Posterior vena cava (tissue), 2 donors: Measurements from ENCODE around the gene ZNF189. TPM values are rescaled to one million over a fixed set of nuclear protein-coding genes. Genes with fewer than 3 reads are reported as not detected.
A peak's percentile ranks its signal among the peaks of the same experiment; 100 is the strongest.
"Not testable (repeated sequence)": the region's sequence is repeated elsewhere in the genome, so short reads cannot be mapped to it uniquely, and the experiment has no call there.

ENCODE experiments used
- DNase-seq: peaks from one replicate; pipeline ENCODE4 v3.0.0-alpha.2; 2020; ENCODE audit warnings: low spot score
- intact Hi-C, 2 donors: fragments of 100-400 bp; cut with DNase I; formaldehyde crosslinking; loops; one replicate each; pipeline versions ENCODE4 v1.14.1 to v1.14.2; 2022 to 2023
- total RNA-seq, 2 donors: library from RNA; stranded (reverse); fragmentation: NEBNext Ultra II Directional; extraction: Animal tissue kit (Norgen Biotek cat#: 25700); gene quantifications; one replicate each; pipeline ENCODE4 v1.2.1, GENCODE V29; 2021
- donor health status: DM: yes; HTN: yes; CAD: no.
- donor health status: DM: yes; HTN: yes; CAD: no.

Gene ZNF189
- total RNA-seq, 2 donors from 2014 or later: 17.8 to 18.7 TPM

DNA sequence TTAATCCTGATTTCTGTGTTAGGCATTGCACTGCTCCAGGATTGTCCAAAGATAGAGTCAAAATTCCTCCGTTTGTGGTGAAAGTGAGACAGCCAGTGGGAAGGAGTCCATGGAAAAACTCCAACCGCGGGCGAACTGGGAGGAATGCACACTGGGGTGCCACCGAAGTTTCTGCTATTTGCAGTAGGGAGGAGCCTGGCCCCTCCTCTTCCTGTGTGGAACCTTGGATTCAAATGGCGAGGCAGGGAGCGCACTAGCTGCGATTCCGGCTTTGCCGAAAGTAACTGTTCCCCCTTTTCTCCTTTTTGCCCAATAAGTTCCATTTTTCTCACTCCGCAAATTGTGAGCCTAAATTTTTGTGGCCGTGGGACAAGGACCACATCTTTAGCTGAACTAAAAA, 23.1 kb upstream of the ZNF189 start:
- DNase-seq: peak; percentile 76
- intact Hi-C loops: no loop called here

DNA sequence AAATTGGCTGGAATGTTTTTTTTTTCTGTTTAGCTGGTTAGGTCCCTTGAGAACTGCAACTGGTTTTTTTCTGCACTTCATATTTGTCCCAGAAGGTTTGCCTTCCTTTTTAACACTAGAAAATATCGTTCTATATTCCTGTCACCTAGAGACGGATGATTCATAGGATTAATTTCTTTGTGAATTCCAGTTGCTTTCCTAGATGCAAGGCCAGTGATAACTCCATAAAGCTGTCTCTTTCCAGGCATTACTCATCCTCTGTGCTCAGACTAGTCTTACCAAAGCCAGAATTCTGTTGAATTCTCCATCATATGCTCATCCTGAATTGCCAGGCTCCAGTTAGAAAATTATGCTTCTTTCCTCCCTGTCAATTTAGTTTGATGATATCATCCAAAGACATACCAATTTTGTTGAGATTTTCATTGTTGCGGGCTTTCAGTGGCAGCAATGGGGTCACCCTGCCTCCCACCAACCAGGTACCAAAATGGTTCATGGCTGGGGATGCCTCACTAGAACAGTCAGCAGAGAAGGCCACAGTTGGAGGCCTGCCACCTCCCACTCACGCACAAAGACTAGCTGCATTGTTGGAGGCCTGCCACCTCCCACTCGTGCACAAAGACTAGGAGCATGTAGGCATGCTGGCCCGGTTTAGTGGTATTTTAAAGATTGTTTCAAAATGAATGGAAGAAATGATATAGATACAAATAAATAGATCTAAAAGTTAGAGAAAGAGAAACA, 22.4 kb upstream of the ZNF189 start:
- intact Hi-C loops: no loop called here
- no peak for DNase-seq

DNA sequence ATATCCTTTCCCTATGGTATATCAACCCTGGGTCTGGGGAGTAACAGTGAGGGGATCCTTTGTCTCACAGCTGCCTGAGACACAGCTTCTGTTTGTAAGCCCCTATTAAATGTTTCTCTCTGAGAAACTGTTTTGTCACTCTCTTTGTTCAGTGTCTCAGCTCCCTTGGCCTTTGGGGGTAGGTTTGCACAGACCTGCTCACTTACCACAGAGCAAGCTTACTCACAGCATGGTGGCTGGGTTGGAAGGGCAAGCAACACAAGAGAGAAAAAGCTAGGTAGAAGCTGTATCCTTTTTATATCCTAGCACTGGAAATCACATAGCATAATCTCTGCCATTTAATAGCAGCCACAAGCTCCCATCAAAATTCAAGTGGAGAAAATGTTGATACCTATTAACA, 18.4 kb upstream of the ZNF189 start:
- DNase-seq: no peak
- intact Hi-C loops: no loop called here

DNA sequence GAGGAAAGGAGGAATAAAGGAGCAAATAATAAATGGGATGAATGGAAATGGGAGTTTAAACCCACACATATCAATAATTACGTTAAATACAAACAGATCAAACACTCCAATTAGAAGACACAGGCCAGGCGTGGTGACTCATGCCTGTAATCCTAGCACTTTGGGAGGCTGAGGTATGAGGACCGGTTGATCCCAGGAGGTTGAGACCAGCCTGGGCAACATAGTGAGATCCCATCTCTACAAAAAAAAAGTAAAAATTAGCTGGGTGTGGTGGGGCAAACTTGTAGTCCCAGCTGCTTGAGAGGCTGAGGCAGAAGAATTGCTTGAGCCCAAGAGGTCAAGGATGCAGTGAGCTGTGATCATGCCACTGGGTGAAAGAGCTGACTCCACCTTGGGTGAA, 17.5 kb upstream of the ZNF189 start:
- no peak for DNase-seq
- intact Hi-C loops: no loop called here

DNA sequence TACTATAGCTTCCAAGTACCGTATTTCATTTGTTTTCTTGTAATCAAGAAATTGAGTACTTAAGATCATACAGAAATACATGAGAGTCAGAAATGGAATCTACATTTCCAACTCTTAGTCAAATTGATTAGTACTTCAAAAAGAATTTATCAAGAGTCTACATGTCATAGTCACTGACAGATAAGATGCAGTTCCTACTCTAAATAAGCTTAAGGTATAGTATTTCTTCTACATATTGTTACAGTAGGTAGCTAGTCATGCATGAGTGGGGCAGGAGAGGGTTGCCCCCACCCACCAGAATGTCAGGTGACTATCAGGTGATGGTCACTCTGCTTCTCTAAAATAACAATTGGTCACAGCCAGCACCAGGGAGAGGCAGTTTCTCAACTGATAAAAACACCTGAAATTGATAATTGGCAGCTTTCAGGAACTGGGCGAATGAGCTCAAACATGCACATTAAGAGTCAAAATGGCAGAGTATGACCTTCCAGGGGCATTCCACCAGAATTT, 16.8 kb upstream of the ZNF189 start:
- intact Hi-C loops: no loop called here
- DNase-seq: no peak

DNA sequence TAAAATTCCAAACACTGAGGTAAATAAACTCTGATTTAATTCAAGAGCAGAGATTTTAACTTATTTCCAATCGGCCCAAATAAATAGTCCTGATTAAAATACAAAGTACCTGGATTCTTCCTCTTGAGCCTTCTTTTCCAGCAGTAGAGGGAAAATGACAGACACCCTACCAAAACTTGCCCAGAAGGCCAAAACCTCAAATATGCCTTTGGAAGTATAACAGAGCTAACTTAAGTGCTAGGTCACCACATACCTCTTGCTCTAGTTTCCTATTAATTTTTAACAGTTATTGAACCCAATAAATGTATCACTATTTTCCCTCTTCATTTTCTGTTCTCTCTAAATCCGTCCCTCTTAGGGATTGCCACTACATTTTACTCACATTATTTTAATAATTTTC, 15.3 kb upstream of the ZNF189 start:
- intact Hi-C loops: no loop called here
- DNase-seq: no peak

DNA sequence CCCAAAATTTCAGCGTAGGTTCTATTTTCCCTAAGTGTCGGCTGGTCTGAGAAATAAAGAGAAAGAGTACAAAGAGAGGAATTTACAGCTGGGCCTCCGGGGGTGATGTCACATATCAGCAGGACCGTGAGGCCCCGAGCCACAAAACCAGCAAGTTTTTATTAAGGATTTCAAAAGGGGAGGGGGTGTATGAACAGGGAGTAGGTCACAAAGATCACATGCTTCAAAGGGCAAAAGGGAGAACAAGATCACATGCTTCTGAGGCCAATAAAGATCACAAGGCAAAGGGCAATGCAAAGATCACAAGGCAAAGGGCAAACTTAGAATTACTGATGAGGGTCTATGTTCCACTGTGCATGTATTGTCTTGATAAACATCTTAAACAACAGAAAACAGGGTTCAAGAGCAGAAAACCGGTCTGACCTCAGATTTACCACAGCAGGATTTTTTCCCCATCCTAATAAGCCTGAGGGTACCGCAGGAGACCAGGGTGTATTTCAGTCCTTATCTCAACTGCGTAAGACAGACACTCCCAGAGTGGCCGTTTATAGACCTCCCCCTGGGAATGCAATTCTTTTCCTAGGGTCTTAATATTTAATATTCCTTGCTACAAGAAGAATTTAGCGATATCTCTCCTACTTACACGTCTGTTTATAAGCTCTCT, 13.6 kb upstream of the ZNF189 start, which contains the start of gene BAAT:
TSS of gene BAAT (minus strand) at position 134 of the 664 bp plus-strand sequence. CDS start 13,602 bp downstream, outside the sequence.
- DNase-seq, intact Hi-C loops: not testable (repeated sequence)

DNA sequence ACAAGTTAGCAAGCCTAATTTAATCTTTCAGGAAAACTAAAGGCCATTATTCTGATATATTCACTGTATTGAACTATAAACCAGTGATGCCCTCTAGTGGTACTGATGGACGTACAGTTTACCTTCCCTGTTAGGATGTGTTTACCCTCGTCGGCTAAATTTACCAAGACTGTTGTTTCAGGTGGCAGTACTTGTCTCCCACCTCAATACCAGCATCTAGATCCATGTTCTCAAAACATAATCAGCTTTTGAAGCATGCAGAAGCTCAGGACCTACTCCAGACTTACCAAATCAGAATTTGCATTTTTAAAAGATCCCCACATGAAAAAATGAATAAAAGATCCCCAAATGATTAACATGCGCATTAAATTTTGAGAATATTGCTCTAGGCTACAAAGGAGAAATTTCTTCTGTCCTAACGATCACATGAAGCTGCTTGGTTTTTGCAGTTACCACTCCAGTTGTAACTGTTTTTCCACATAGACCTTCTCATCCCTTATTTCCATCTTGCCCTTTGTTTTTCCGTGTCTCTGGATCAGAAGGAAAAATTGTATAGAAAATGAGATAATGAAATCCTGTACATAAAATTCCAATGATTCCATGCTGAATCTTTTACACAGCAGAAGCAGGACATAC, 10.7 kb upstream of the ZNF189 start:
- DNase-seq: no peak
- intact Hi-C loops: no loop called here

DNA sequence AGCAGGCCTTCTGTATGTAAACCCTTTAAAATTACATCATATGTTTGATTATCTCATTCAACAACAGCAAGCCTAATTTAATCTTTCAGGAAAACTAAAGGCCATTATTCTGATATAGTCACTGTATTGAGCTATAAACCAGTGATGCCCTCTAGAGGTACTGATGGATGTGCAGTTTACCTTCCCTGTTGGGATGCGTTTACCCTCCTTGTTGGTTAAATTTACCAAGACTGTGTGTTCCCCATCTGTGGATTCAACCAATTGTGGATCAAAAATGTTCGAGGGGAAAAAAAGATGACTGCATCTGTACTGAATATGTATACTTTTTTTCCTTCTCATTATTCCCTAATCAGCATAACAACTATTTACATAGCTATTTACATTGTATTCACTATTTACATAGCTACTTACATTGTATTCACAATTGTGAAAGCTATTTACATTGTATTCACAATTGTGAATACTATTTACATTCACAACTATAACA, 10.1 kb upstream of the ZNF189 start:
- intact Hi-C loops: no loop called here
- DNase-seq: no peak

DNA sequence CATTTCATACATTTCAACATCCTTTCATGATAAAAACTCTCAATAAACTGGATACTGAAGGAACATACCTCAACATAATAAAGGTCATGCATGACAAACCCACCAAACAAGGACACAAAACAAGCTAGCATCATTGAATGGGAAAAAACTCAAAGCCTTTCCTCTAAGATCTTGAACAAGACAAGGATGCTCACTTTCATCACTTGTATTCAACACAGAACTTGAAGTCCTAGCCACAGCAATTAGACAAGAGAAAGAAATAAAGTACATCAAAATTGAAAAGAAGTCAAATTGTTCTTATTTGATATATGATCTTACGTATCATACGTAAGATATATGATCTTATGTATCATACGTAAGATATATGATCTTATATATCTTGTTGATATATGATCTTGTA, 5.5 kb upstream of the ZNF189 start:
- no peak for DNase-seq
- intact Hi-C loops: no loop called here

DNA sequence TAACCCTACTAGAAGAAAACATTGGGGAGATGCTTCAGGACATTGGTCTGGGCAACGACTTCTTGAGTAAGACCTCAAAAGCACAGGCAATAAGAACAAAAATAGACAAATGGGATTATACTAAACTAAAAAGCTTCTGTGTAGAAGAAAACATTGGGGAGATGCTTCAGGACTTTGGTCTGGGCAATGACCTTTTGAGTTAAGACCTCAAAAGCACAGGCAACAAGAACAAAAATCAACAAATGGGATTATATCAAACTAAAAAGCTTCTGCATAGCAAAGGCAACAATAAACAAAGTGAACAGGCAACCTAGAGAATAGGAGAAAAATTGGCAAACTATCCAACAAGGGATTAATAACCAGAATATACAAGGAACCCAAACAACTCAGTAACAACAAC, 4.0 kb upstream of the ZNF189 start:
- no peak for DNase-seq
- intact Hi-C loops: no loop called here

DNA sequence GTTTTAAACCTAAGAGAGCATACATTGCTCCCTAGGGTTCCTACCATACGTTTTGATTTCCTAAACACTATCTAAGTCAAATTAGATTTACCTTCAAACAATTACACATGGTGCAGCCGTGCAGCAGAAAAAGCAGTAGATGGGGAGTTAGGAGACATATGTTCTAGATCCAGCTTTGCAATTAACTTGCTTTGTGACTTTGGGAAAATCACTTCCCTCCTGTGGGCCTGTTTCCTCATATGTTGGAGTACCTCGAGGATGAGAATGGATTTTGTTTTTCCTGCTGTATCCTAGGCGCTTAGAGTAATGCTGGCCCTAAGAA, 944 bp upstream of the ZNF189 start:
- intact Hi-C loops: no loop called here
- no peak for DNase-seq

DNA sequence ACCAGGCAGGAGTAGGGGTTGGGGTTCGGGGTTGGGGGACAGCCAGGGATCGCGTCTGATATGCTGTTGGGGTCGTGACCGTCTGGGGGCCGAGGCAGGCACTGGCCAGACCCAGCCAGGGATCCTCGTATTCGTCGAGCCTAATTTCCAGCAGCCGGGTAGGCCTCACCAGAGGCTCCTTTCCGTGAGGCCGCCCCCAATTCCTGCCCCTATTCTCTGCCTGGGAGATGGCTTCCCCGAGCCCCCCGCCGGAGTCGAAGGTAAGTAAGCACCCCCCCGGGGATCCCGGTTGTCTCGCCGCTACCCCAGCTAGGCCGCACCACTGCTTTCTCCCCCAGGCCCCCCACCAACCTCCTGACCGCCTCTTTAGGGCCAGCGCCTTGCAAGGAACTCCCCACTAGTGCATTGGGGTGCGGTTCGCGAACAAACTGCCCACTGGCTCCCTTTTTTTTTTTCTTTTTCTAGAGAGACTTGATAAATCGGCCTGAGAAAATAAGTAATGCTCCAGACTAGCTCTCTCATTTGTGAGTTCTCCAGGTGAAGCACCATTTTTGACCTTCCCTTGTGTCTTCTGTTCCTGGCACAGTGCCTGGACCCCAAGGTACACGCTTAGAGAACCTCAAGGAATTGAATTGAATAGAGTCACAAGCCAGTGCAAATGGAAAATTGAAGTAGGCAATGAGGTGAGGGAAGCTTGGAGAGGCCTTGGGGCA, 435 bp downstream of the ZNF189 start:
- intact Hi-C loops: no loop called here
- DNase-seq: no peak

DNA sequence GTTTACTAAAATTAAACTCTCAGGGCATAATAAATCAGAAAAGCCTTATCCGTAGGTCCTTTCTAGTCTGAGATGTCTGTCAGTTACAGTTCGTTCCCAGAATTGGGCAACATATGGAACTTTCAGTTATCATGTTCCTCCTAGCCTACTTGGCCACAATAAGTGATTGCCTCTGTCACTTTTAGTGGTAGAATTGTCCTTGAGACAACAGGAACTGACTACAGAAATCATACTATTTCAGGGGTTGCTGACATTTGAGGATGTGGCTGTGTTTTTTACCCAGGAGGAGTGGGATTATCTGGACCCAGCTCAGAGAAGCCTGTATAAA, 956 bp downstream of the ZNF189 start:
- intact Hi-C loops: no loop called here
- DNase-seq: no peak

DNA sequence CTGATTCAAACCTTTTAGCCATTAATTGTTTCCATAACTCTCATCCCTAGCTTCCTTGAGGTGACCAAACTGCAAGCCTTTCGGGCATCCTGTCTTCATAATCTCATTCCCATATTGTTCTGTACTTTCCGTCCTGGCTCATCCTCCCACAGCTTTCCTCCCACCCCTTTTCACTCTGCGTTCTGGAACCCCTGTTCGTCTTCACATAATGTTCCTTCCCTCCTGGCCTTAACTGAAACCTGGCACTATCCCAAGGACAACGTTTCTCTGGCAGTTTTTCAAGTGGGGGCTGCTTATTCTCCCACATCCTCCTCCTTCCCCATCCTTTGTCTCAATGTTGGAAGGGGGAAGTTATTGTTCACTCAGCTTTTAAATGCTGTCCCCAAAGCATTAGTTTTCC, 1.5 kb downstream of the ZNF189 start:
- intact Hi-C loops: no loop called here
- DNase-seq: no peak

DNA sequence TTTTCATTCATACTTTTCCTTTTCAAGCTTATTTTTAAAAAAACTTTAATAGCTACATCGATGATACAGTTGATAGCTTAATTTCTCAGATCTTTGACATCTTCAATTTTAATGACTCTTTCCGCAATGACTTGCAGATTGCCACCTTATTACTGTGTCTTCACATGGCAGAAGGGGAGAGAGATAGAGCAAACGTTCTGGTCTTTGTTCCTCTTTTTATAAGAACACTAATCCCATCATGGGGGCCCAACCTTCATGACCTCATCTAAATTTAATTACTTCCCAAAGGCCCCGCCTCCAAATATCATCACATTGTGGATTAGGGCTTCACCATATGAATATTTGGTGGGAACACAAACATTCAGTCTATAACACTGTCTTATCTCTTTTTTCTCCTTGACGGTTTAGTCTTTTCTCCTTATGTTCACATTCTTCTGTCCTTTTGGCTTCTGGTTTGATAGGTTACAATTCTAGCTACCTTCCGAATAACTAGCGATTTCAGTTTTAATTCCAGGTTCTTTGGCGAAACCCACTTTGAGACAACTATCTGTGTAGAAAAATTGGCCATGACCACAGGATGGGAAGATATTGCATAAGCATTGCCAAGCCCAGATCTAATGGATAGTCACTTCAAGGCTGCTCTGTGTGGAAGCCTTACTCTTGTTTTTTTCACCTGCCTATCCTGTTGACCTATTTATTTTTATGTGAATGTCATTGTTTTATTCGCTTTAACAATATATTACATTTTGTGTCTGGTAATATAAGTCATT, 5.0 kb downstream of the ZNF189 start:
- no peak for DNase-seq
- intact Hi-C loops: no loop called here

DNA sequence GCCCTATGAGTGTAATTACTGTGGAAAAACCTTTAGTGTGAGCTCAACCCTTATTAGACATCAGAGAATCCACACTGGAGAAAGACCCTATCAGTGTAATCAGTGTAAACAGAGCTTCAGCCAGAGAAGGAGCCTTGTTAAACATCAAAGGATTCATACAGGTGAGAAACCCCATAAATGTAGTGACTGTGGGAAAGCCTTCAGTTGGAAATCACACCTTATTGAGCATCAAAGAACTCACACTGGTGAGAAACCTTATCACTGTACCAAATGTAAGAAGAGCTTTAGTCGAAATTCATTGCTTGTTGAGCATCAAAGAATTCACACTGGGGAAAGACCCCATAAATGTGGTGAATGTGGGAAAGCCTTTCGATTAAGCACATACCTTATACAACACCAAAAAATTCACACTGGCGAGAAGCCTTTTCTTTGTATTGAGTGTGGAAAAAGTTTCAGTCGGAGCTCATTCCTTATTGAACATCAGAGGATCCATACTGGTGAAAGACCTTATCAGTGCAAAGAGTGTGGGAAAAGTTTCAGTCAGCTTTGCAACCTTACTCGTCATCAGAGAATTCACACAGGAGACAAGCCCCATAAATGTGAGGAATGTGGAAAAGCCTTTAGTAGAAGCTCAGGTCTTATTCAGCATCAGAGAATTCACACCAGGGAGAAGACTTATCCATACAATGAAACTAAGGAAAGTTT, 9.9 kb downstream of the ZNF189 start:
- DNase-seq: no peak
- intact Hi-C loops: no loop called here

DNA sequence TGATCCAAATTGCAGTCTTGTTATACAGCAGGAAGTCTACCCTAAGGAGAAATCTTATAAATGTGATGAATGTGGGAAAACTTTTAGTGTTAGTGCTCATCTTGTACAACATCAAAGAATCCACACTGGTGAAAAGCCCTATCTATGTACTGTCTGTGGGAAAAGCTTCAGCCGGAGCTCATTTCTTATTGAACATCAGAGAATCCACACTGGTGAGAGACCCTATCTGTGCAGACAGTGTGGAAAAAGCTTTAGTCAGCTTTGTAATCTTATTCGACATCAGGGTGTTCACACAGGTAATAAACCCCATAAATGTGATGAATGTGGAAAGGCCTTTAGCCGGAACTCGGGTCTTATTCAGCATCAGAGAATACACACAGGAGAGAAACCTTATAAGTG, 10.4 kb downstream of the ZNF189 start:
- intact Hi-C loops: no loop called here
- no peak for DNase-seq

DNA sequence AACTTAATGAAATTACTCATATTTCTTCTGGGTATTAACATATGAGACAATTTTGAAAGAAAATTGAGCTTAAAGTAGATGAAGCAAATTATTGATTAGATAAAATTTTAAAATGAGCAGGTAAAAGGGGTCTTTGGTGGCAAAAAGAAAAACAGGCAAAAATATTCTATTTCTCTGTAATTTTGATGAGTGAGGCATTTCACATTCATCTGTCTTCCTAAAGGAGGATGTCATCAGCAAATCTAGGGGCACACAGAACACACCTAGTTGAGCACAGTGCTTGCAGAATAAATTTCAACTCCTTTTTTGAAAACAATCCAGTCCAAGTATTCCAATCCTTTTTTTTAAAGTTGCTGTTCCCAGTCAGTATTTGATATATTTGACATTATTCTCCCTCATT, 16.2 kb downstream of the ZNF189 start:
- intact Hi-C loops: no loop called here
- no peak for DNase-seq
